NCI-H82 (cell line): ENCODE results near the gene LRRK1.

Source experiments
- DNase-seq: peaks from one replicate; lab custom pipeline; 2025; lab: John Stamatoyannopoulos, UW

The LRRK1 gene

DNA sequence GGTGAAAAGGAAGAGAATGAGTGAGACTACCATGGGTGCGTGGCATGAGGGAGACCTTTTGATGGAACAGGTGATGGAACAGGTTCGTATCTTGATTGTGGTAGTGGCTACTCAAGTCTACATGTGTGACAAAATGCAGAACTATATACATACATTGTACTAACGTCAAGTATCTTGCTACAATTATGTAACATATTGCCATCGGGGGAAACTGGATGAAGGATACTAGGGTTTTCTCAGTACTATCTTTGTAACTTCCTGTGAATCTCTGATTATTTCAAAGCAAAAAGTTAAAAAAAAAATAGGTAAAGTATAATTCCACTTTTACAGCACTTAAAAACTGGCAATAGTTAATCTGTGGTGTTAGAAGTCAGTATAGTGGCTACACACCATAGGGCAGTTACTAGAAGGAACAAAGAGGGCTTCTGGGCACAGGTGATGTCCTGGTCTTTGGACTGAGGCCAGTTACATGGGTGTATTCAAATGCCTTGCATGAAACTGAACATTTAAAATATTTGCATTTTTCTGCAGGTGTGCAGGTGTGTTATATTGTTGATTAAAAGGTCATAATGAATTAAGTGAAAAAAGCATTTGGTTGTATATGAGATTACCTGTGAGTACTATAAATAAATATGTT, 61.4 kb downstream of the LRRK1 start:
- DNase-seq, result no peak

GRCh38 chr15:100981086-100981485, 61.9 kb downstream of the LRRK1 start:
- peak; percentile 41 for DNase-seq

DNA sequence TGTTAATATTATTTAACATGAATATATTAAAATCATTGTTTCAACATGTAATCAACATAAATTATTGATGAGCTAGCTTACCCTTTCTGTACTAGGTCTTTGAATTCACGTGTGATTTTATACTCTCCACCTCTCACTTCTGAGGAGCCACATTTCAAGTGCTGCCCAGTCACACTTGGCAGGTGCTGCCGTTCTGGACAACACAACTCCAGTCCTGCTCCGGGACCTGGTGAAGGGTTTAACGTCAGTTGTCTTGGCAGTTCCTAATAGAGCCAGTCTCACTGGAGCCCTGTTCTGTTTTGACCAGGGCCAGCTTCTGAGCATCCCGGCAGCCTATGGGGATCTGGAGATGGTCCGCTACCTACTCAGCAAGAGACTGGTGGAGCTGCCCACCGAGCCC, 64.1 kb downstream of the LRRK1 start:
- no peak for DNase-seq

- no peak for DNase-seq
Measured at GRCh38 chr15:100985401-100985800, 66.2 kb downstream of the LRRK1 start.

DNA sequence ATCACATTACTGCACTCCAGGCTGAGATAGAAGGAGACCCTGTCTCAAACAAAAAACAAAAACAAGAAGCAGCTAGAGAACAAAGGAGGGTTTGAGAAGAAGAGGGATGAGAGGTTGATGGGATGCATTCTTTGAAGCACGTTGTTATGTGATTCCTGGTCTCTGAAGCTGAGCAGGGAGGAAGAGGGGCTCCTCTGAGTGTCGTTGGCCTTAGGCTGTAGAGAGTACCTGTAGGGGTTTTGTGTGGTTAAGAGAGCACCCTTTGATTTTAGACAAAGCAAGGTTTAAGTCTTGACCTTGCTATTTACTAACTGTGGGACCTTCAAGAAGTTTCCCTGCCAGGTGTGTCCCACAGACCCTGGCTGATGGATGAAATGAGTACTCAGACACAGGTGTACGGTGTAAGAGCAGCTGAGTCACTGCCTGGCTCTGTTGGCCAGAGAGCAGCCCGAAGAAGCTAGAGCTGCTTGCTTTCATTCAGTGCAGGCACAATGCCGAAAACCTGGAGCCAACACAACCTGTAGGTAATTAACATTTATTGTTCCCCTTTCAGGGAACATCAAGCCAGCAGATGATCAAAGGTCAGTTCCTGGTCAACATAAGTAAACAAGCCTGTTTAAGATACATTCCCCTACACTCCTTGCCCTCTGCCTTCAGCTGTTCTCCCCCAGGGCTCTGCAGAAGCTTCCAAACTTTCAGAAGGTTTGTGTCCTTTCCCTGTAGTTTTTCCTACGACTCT, 67.2 kb downstream of the LRRK1 start:
- no peak for DNase-seq

GRCh38 chr15:100987143-100987542, 68.0 kb downstream of the LRRK1 start:
- no peak for DNase-seq

DNA sequence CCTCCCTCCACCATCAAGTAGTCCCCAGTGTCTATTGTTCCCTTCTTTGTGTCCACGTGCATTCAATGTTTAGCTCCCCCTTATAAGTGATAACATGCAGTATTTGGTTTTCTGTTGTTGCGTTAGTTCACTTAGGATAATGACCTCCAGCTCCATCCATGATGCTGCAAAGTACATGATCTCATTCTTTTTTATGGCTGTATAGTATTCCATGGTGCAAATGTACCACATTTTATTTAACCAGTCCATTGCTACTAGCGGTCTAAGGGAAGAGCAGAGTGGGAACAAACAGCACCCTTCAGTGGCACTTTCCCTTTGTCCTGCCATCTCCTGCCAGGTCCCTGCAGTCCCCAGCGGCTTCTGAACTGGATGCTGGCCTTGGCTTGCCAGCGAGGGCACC, 69.1 kb downstream of the LRRK1 start:
- no peak for DNase-seq

- no peak for DNase-seq
Measured at GRCh38 chr15:100988857-100989256, 69.7 kb downstream of the LRRK1 start.

DNA sequence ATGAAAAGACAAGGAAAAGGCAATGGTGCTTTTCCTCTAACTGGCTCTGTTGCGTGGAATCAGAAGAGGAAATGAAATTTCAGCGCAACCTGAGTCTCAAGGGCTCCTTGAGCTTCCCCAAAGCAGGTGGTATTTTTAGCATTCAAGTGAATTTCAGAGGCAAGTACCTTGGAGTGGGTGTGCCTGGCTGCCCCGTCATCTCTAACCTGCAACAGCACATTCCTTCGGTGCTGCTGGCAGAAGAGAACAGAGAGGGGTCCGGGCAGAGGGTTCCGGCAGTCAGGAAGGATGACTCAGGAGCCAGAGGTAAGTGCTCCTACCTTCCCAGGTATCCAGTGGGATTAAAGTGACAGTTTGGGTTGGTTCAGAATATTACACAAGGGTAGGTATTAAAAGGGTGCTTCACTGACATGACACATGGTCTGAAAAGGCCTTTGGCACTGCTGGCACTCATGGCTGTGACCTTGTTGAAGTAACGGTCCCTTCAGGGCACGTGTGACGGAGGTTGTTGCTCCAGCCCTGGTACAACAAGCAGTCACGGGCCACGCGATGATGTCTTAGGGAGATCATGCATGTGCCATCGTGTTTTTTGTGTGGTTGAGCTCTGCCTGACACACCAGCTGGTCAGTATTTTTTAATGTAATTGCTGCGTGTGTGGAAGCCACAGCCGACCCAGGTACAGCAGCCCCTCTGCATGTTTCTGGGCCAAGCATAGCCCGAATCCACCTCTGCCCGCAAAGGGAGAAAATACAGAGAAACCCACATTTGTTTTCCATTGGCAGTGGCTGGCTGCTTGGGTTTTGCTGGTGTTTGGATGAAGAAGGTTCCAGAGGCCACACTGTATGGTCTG, 75.7 kb downstream of the LRRK1 start:
- DNase-seq, result no peak

- no peak for DNase-seq
Measured at GRCh38 chr15:100995471-100996430, 76.6 kb downstream of the LRRK1 start.

DNA sequence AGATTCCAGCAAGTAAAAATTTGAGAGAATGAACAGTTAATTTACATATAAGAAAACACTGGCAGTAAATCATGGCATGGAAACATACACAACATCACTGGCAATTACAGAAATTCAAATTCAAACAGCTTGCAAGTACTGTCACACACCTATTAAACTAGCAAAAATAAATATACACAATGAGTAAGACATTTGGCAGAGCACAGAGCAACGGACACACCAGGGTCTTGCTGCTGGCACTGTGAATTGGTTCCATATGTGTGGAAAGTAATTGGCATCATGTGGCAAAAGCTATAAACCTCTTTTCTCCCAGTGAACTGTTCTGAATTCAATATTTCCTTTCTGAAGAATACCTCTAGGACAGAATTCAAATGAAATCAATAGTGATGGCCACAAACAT, 78.3 kb downstream of the LRRK1 start:
- no peak for DNase-seq

GRCh38 chr15:100998630-100999029, 79.5 kb downstream of the LRRK1 start:
- DNase-seq, result no peak

GRCh38 chr15:100999369-100999768, 80.2 kb downstream of the LRRK1 start:
- DNase-seq, result no peak

- no peak for DNase-seq
Measured at GRCh38 chr15:101000271-101000681, 81.1 kb downstream of the LRRK1 start.

DNA sequence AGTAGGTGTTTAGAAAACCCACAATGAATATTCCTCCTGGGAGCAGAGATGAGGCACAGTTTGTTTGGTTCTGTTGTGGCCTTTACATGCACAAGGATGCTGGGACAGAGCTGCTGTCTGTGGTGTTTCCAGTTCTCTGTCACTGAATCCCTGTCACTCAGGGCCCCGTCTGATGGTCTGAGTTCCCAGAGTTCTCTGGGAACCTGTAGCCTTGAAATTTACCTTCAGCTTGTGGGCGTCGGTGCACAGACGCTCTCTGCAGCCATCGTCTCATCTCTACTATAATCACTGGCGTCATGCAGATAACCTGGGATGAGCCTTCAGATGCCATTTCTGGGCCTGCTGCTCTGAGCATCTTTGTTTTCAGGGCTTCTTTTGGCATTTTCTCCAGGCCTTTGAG, 81.9 kb downstream of the LRRK1 start:
- no peak for DNase-seq

- no peak for DNase-seq
Measured at GRCh38 chr15:101001796-101002195, 82.6 kb downstream of the LRRK1 start.

GRCh38 chr15:101003081-101003480, 83.9 kb downstream of the LRRK1 start:
- DNase-seq, result no peak

- no peak for DNase-seq
Measured at GRCh38 chr15:101003706-101004105, 84.5 kb downstream of the LRRK1 start.

DNA sequence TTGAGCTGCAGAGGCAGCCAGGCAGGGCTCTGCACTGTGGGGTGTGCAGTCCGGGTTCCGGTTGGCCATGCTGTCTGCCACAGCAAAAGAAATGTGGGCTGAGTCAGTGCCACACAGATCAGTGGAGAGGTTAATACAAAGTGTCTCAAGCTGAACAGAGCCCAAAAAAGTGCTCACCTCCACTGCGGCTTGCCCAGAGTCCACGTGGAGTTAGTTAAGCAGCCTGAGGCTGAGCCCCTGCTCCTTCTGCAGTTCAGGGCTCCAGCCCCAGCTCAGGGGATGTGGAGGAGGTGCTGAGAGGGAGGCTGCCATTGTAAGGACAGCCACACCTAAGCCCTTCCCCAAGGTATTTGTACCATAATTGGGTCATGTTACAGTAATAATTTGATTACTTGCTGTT, 85.3 kb downstream of the LRRK1 start:
- no peak for DNase-seq

- DNase-seq, result no peak
Measured at GRCh38 chr15:101004986-101005747, 86.0 kb downstream of the LRRK1 start.
